ENCODE measurements around the gene PLPPR5. TPM values are rescaled to one million over a fixed set of nuclear protein-coding genes. Genes with fewer than 3 reads are reported as not detected.

The PLPPR5 gene
- total RNA-seq, 4 donors from 2014 or later: not detected

GRCh38 chr1:98906361-98906760 lies 98.3 kb downstream of the PLPPR5 start:
- Histone ChIP-seq H3K36me3 (no peaks in the 10 kb centered on the region), H3K4me1 (no peaks in the 10 kb centered on the region), H3K27me3 (no peaks in the 10 kb centered on the region), H3K27ac (no peak overlapping the region), H3K9me3 (no peaks in the 10 kb centered on the region), H3K4me3 (no peak overlapping the region)
- DNase-seq (ENCODE audit: low spot score in 2 of 2): no peak
- TF ChIP-seq CTCF (IDR thresholded peaks at IDR 0.05) (no peak), EP300 (IDR thresholded peaks at IDR 0.05) (no peak), POLR2A (IDR thresholded peaks at IDR 0.05) (no peak), POLR2AphosphoS5 (IDR thresholded peaks at IDR 0.05) (no peak)
- WGBS: 67% methylated on average over 3 of the region's 3 CpGs

- no peaks in the 10 kb centered on the region for H3K9me3 ChIP-seq
- H3K27ac ChIP-seq: no peak overlapping the region
- no peak overlapping the region for H3K4me3 ChIP-seq
- no peaks in the 10 kb centered on the region for H3K4me1 ChIP-seq
- TF ChIP-seq POLR2A (IDR thresholded peaks at IDR 0.05) (no peak), POLR2AphosphoS5 (IDR thresholded peaks at IDR 0.05) (no peak), EP300 (IDR thresholded peaks at IDR 0.05) (no peak), CTCF (IDR thresholded peaks at IDR 0.05) (no peak)
- 85% methylated on average over 4 of the region's 4 CpGs for WGBS
- H3K27me3 ChIP-seq: no peaks in the 10 kb centered on the region
- no peak for DNase-seq (ENCODE audit: low spot score in 2 of 2)
- no peaks in the 10 kb centered on the region for H3K36me3 ChIP-seq
Measured at GRCh38 chr1:98904684-98905083, 100.0 kb downstream of the PLPPR5 start.

GRCh38 chr1:98903726-98904125 lies 100.9 kb downstream of the PLPPR5 start:
- no peak for DNase-seq (ENCODE audit: low spot score in 2 of 2)
- H3K27me3 ChIP-seq: no peaks in the 10 kb centered on the region
- no peaks in the 10 kb centered on the region for H3K9me3 ChIP-seq
- no peak for TF ChIP-seq POLR2AphosphoS5 (IDR thresholded peaks at IDR 0.05)
- H3K4me3 ChIP-seq: no peak overlapping the region
- 86% methylated on average over 1 of the region's 1 CpG for WGBS
- H3K36me3 ChIP-seq: no peaks in the 10 kb centered on the region
- H3K27ac ChIP-seq: no peak overlapping the region
- H3K4me1 ChIP-seq: no peaks in the 10 kb centered on the region

GRCh38 chr1:98903261-98903660 lies 101.4 kb downstream of the PLPPR5 start:
- Histone ChIP-seq H3K27ac (no peak overlapping the region), H3K36me3 (no peaks in the 10 kb centered on the region), H3K27me3 (no peaks in the 10 kb centered on the region), H3K9me3 (no peaks in the 10 kb centered on the region), H3K4me1 (no peaks in the 10 kb centered on the region), H3K4me3 (no peak overlapping the region)
- TF ChIP-seq POLR2AphosphoS5 (IDR thresholded peaks at IDR 0.05) (no peak), EP300 (IDR thresholded peaks at IDR 0.05) (no peak), POLR2A (IDR thresholded peaks at IDR 0.05) (no peak), CTCF (IDR thresholded peaks at IDR 0.05) (no peak)
- 31% methylated on average over 2 of the region's 2 CpGs for WGBS
- DNase-seq (ENCODE audit: low spot score in 2 of 2): no peak

GRCh38 chr1:98898940-98899339 lies 105.7 kb downstream of the PLPPR5 start:
- Histone ChIP-seq H3K36me3 (no peaks in the 10 kb centered on the region), H3K4me3 (no peak overlapping the region), H3K27ac (no peak overlapping the region), H3K9me3 (no peaks in the 10 kb centered on the region), H3K27me3 (no peaks in the 10 kb centered on the region), H3K4me1 (no peaks in the 10 kb centered on the region)
- TF ChIP-seq CTCF (IDR thresholded peaks at IDR 0.05): no peak
- no peak for TF ChIP-seq EP300 (IDR thresholded peaks at IDR 0.05)
- TF ChIP-seq POLR2AphosphoS5 (IDR thresholded peaks at IDR 0.05): no peak
- TF ChIP-seq POLR2A (IDR thresholded peaks at IDR 0.05): no peak
- DNase-seq (ENCODE audit: low spot score in 2 of 2): no peak
- WGBS: 52% methylated on average over 2 of the region's 2 CpGs

GRCh38 chr1:98897479-98897878 lies 107.2 kb downstream of the PLPPR5 start:
- DNase-seq (ENCODE audit: low spot score in 2 of 2): no peak
- TF ChIP-seq CTCF (IDR thresholded peaks at IDR 0.05) (no peak), POLR2AphosphoS5 (IDR thresholded peaks at IDR 0.05) (no peak), POLR2A (IDR thresholded peaks at IDR 0.05) (no peak), EP300 (IDR thresholded peaks at IDR 0.05) (no peak)
- H3K27ac ChIP-seq: no peak overlapping the region
- H3K4me3 ChIP-seq: no peak overlapping the region
- no peaks in the 10 kb centered on the region for H3K36me3 ChIP-seq
- H3K9me3 ChIP-seq: no peaks in the 10 kb centered on the region
- no peaks in the 10 kb centered on the region for H3K4me1 ChIP-seq
- no peaks in the 10 kb centered on the region for H3K27me3 ChIP-seq
- 61% methylated on average over 2 of the region's 2 CpGs for WGBS

Measured in suprapubic skin (tissue), 4 donors.